ENCODE results near the gene AP4B1. TPM values are rescaled to one million over a fixed set of nuclear protein-coding genes. Genes with fewer than 3 reads are reported as not detected.
"Not testable (repeated sequence)": the region's sequence is repeated elsewhere in the genome, so short reads cannot be mapped to it uniquely, and the experiment has no call there.

AP4B1 gene
- total RNA-seq, 1 donor from 2014 or later = 9.8 TPM

- H3K4me3 ChIP-seq (ENCODE audit: low read depth, low read length) = no peak overlapping the region
- no peak for DNase-seq (ENCODE audit: low read depth)
- TF ChIP-seq CTCF (conservative IDR thresholded peaks at IDR 0.05; ENCODE audit: low read depth, low read length) = no peak
These were observed 45.6 kb downstream of the AP4B1 start for GRCh38 chr1:113858982-113859381.

- no peak for TF ChIP-seq CTCF (conservative IDR thresholded peaks at IDR 0.05; ENCODE audit: low read depth, low read length)
- no peak overlapping the region for H3K4me3 ChIP-seq (ENCODE audit: low read depth, low read length)
- no peak for DNase-seq (ENCODE audit: low read depth)
These were observed 46.2 kb downstream of the AP4B1 start for GRCh38 chr1:113858418-113858817.

- TF ChIP-seq CTCF (conservative IDR thresholded peaks at IDR 0.05; ENCODE audit: low read depth, low read length) = no peak
- H3K4me3 ChIP-seq (ENCODE audit: low read depth, low read length) = no peak overlapping the region
- no peak for DNase-seq (ENCODE audit: low read depth)
These were observed 46.8 kb downstream of the AP4B1 start for GRCh38 chr1:113857776-113858175.

GRCh38 chr1:113856401-113856790 lies 48.2 kb downstream of the AP4B1 start:
- DNase-seq (ENCODE audit: low read depth) = no peak
- no peak for TF ChIP-seq CTCF (conservative IDR thresholded peaks at IDR 0.05; ENCODE audit: low read depth, low read length)
- H3K4me3 ChIP-seq (ENCODE audit: low read depth, low read length) = no peak overlapping the region

GRCh38 chr1:113855630-113856400 lies 48.8 kb downstream of the AP4B1 start:
- no peak for TF ChIP-seq CTCF (conservative IDR thresholded peaks at IDR 0.05; ENCODE audit: low read depth, low read length)
- no peak overlapping the region for H3K4me3 ChIP-seq (ENCODE audit: low read depth, low read length)
- no peak for DNase-seq (ENCODE audit: low read depth)

GRCh38 chr1:113854234-113854633 lies 50.4 kb downstream of the AP4B1 start:
- TF ChIP-seq CTCF (conservative IDR thresholded peaks at IDR 0.05; ENCODE audit: low read depth, low read length) = no peak
- no peak overlapping the region for H3K4me3 ChIP-seq (ENCODE audit: low read depth, low read length)
- no peak for DNase-seq (ENCODE audit: low read depth)

GRCh38 chr1:113852694-113853093 lies 51.9 kb downstream of the AP4B1 start:
- H3K4me3 ChIP-seq (ENCODE audit: low read depth, low read length); DNase-seq (ENCODE audit: low read depth): not testable (repeated sequence)
